Measurements from ENCODE around the gene BCL7A. TPM values are rescaled to one million over a fixed set of nuclear protein-coding genes. Genes with fewer than 3 reads are reported as not detected.
A peak's percentile ranks its signal among the peaks of the same experiment; 100 is the strongest.

Gene BCL7A
- total RNA-seq, 1 experiment from 2014 or later: 18.2 TPM

GRCh38 chr12:122097927-122098756 lies 76.5 kb downstream of the BCL7A start:
- no peak for TF ChIP-seq CTCF (conservative IDR thresholded peaks at IDR 0.05)
- Histone ChIP-seq H3T11ph (ENCODE audit: low read length) (no peak overlapping the region), H3K27ac (ENCODE audit: insufficient read length, low read depth, low read length) (no peak overlapping the region), H4K5ac (ENCODE audit: insufficient read length, low read depth, low read length) (no peak overlapping the region), H3K14ac (ENCODE audit: insufficient read depth, low read length) (no peak overlapping the region), H4K91ac (ENCODE audit: insufficient read length, low read depth, low read length) (no peak overlapping the region), H2BK15ac (ENCODE audit: low read depth, low read length) (no peak overlapping the region), H4K8ac (replicated peaks; ENCODE audit: insufficient read length, low read depth, low read length) (no peak overlapping the region), H3K9me3 (ENCODE audit: control insufficient read depth, low read depth, low read length) (no peaks in the 10 kb centered on the region), H3K23me2 (ENCODE audit: insufficient read length, low read depth, low read length, poor library complexity, severe bottlenecking) (peaks cover 3% of the 10 kb centered on the region), H2BK12ac (ENCODE audit: insufficient read length, low read depth, low read length) (no peak overlapping the region), H4K20me1 (ENCODE audit: control insufficient read depth, insufficient read depth, insufficient read length) (peaks cover 2% of the 10 kb centered on the region), H2BK120ac (ENCODE audit: low read depth, low read length, poor library complexity, severe bottlenecking) (no peak overlapping the region), H2AFZ (ENCODE audit: low read length) (no peak overlapping the region), H3K56ac (ENCODE audit: insufficient read length, low read depth, low read length) (no peak overlapping the region), H3K4me2 (ENCODE audit: insufficient read depth, insufficient read length, low read length) (no peak overlapping the region), H3K23ac (ENCODE audit: insufficient read length, low read depth, low read length) (no peak overlapping the region), H3K4ac (ENCODE audit: low read depth, low read length) (no peak overlapping the region), H3K79me2 (ENCODE audit: insufficient read depth, low read length) (peaks cover 2% of the 10 kb centered on the region; the same call in 1 of the 2 replicates), H3K27me3 (ENCODE audit: insufficient read depth, low read length) (no peaks in the 10 kb centered on the region), H3K79me1 (ENCODE audit: insufficient read depth, low read depth, low read length, poor library complexity, severe bottlenecking) (no peaks in the 10 kb centered on the region), H2BK20ac (ENCODE audit: low read depth, low read length, poor library complexity, severe bottlenecking) (no peak overlapping the region), H2AK5ac (ENCODE audit: insufficient read length, low read length) (no peak overlapping the region), H2BK5ac (ENCODE audit: insufficient read length, low read length) (no peak overlapping the region), H3K18ac (ENCODE audit: insufficient read length, low read depth, low read length) (no peak overlapping the region), H3K9ac (ENCODE audit: extremely low read depth, insufficient read length, low read length) (no peak overlapping the region), H3K4me1 (ENCODE audit: insufficient read depth, low read length) (peaks cover 3% of the 10 kb centered on the region; the same call in 1 of the 2 replicates)
- Mint-ChIP-seq H3K27me3 (ENCODE audit: low read depth) (no peaks in the 10 kb centered on the region), H3K36me3 (ENCODE audit: insufficient read depth in 1 of 3, low read depth in 3 of 3) (peaks cover 3 to 7% (median 6%) of the 10 kb centered on the region in 3 experiments; a peak in 2 of 7 replicates), H3K4me3 (no peak overlapping the region; a peak in 1 of 5 replicates), H3K4me1 (peaks cover 16 to 20% of the 10 kb centered on the region in 2 experiments), H3K27ac (peak overlapping the region in 2 of 3 experiments; percentile 37 to 58; a peak in 3 of 7 replicates), H3K9me3 (peaks cover 0 to 3% of the 10 kb centered on the region in 2 experiments; a peak in 1 of 5 replicates)
- DNase-seq: no peak
- WGBS (ENCODE audit: extremely low coverage, insufficient read length, low lambda C conversion rate): no CpG with 5 or more reads among the region's 10 CpGs

Data from H9 (cell line).